Cardiac ventricle fibroblast (primary cell): Measurements from ENCODE around the gene TSPYL6. TPM values are rescaled to one million over a fixed set of nuclear protein-coding genes. Genes with fewer than 3 reads are reported as not detected.

Source experiments
- total RNA-seq: library from RNA; depleted of rRNA; stranded (reverse); fragments of >200 nt; gene quantifications from 2 replicates; pipeline ENCODE4 v1.2.3, GENCODE V29; 2015

TSPYL6 gene
- not detected in 2 replicates for total RNA-seq

GRCh38 chr2:54256091-54256694 lies at the start of gene TSPYL6:
Gene TSPYL6 (minus strand): TSS chr2:54256229. CDS start chr2:54256151, 78 bp downstream.

Other genes starting within 250 kb of the TSPYL6 start
- 10.0 and 11.3 TPM in 2 replicates for gene ACYP2, start 140.6 kb downstream of the TSPYL6 start, total RNA-seq
- 186 and 199 TPM in 2 replicates for gene SPTBN1, start 200.1 kb upstream of the TSPYL6 start, total RNA-seq